ENCODE measurements around the gene LONRF3. TPM values are rescaled to one million over a fixed set of nuclear protein-coding genes. Genes with fewer than 3 reads are reported as not detected.

Gene LONRF3
- total and polyA plus RNA-seq, 9 donors: 1.1 to 10.5 (median 4.7) TPM

GRCh38 chrX:118976599-118977340 lies 2.4 kb downstream of the LONRF3 start:
- intact Hi-C loops (cut with DNase I): no loop called here
- peak overlapping the region; percentile 54 for H3K4me3 ChIP-seq
- no peaks in the 10 kb centered on the region for H3K4me1 ChIP-seq (ENCODE audit: insufficient read depth)
- no peaks in the 10 kb centered on the region for H3K9me3 ChIP-seq
- peak overlapping the region; percentile 57 to 63 for H3K27ac ChIP-seq
- TF ChIP-seq CTCF (IDR thresholded peaks at IDR 0.05) (no peak), POLR2A (IDR thresholded peaks at IDR 0.05) (no peak), EP300 (IDR thresholded peaks at IDR 0.05) (no peak)
- no peaks in the 10 kb centered on the region for H3K27me3 ChIP-seq
- 38 to 54% (median 46%) methylated on average over 17 of the region's 17 CpGs for WGBS, 3 donors
- H3K36me3 ChIP-seq: no peaks in the 10 kb centered on the region
- peak; percentile 34 to 59 (median 53) for DNase-seq

GRCh38 chrX:118977424-118977823 lies 3.0 kb downstream of the LONRF3 start:
- DNase-seq: no peak
- WGBS, 3 donors: 70 to 83% (median 78%) methylated on average over 3 of the region's 3 CpGs
- Histone ChIP-seq H3K36me3 (no peaks in the 10 kb centered on the region), H3K9me3 (no peaks in the 10 kb centered on the region), H3K27me3 (no peaks in the 10 kb centered on the region), H3K27ac (no peak overlapping the region), H3K4me1 (ENCODE audit: insufficient read depth) (no peaks in the 10 kb centered on the region), H3K4me3 (no peak overlapping the region)
- no peak for TF ChIP-seq CTCF (IDR thresholded peaks at IDR 0.05)
- TF ChIP-seq EP300 (IDR thresholded peaks at IDR 0.05): no peak
- no peak for TF ChIP-seq POLR2A (IDR thresholded peaks at IDR 0.05)
- intact Hi-C loops (cut with DNase I): no loop called here

GRCh38 chrX:118978451-118978850 lies 4.0 kb downstream of the LONRF3 start:
- TF ChIP-seq EP300 (IDR thresholded peaks at IDR 0.05) (no peak), POLR2A (IDR thresholded peaks at IDR 0.05) (no peak)
- DNase-seq: no peak
- Histone ChIP-seq H3K4me1 (ENCODE audit: insufficient read depth) (no peaks in the 10 kb centered on the region), H3K9me3 (no peaks in the 10 kb centered on the region), H3K4me3 (no peak overlapping the region), H3K27ac (no peak overlapping the region), H3K36me3 (no peaks in the 10 kb centered on the region), H3K27me3 (no peaks in the 10 kb centered on the region)
- intact Hi-C loops (cut with DNase I): no loop called here

- DNase-seq: no peak
- intact Hi-C loops (cut with DNase I): no loop called here
- no peaks in the 10 kb centered on the region for H3K4me1 ChIP-seq (ENCODE audit: insufficient read depth)
- 41 to 58% (median 50%) methylated on average over 1 of the region's 1 CpG for WGBS, 3 donors
- H3K36me3 ChIP-seq: no peaks in the 10 kb centered on the region
- H3K9me3 ChIP-seq: no peaks in the 10 kb centered on the region
- no peak for TF ChIP-seq CTCF (IDR thresholded peaks at IDR 0.05)
- TF ChIP-seq POLR2A (IDR thresholded peaks at IDR 0.05): no peak
- TF ChIP-seq EP300 (IDR thresholded peaks at IDR 0.05): no peak
- no peak overlapping the region for H3K27ac ChIP-seq
- H3K27me3 ChIP-seq: no peaks in the 10 kb centered on the region
- H3K4me3 ChIP-seq: no peak overlapping the region
Measured at GRCh38 chrX:118980761-118981160, 6.3 kb downstream of the LONRF3 start.

GRCh38 chrX:118983513-118983912 lies 9.1 kb downstream of the LONRF3 start:
- Histone ChIP-seq H3K9me3 (no peaks in the 10 kb centered on the region), H3K27ac (no peak overlapping the region), H3K36me3 (no peaks in the 10 kb centered on the region), H3K4me3 (no peak overlapping the region), H3K4me1 (ENCODE audit: insufficient read depth) (no peaks in the 10 kb centered on the region), H3K27me3 (no peaks in the 10 kb centered on the region)
- TF ChIP-seq CTCF (IDR thresholded peaks at IDR 0.05): no peak
- TF ChIP-seq POLR2A (IDR thresholded peaks at IDR 0.05): no peak
- no peak for TF ChIP-seq EP300 (IDR thresholded peaks at IDR 0.05)
- intact Hi-C loops (cut with DNase I): no loop called here
- 64 to 79% (median 76%) methylated on average over 6 of the region's 6 CpGs for WGBS, 3 donors
- no peak for DNase-seq
